ENCODE measurements around the gene ZNF787. TPM values are rescaled to one million over a fixed set of nuclear protein-coding genes. Genes with fewer than 3 reads are reported as not detected.

Gene ZNF787
- total RNA-seq, 1 donor from 2014 or later, result 29.0 TPM

DNA sequence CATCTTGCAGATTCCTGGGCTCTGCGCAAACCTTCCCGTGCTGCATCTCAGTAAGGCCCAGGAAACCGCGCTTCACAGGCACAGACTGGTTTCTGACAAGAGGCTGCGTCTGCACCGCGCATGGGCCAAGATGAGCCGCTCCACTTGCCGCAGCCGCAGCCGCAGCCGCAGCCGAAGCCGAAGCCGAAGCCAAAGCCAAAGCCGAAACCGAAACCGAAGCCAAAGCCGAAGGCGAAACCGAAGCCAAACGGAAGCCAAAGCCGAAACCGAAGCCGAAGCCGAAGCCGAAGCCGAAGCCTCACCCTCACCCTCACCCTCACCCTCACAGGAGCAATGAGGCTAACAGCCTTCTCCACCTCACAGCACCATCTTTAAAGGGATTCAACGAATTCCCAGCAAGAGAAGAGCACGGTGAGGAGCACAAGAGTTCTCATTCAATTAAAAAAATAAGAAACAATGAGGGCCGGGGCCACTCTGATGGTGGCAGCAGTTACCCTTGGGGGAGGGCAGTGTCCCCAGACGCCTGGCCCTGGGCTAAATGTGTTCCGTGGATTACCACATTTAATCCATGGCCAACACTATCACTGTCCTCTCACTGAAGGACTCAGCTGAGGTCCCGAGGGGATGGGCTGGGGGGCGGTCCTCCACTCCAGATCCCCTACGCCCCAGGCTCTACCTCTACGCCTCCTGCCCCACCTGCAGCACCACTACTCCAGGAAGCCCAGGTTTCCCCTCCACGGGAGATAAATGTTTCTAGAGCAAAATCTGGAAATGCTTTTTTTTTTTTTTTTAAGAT lies 29.1 kb downstream of the ZNF787 start:
- DNase-seq (ENCODE audit: low spot score) (no peak), ATAC-seq (no peak)

DNA sequence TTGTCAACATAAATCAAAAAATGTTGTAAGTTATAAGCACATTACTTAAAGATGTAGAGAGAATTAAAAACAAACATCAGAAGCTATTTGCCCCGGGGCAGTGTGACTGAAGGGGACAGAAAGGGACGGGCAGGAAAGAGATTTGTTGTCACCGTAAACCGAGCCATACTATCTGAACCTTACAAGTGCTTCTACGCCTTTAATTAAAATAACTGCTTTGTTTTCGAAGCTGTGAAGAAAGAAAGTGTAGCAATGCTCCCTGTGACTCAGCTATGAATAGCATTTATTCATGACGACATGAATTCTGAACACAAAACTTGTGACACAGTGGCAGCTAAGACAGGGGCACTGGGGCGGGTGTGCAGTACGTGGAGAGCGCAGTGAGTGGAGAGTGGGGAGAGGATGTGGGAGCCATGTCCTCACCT lies 30.0 kb downstream of the ZNF787 start:
- no peak for DNase-seq (ENCODE audit: low spot score)
- ATAC-seq, result no peak

GRCh38 chr19:56089344-56089743 lies 31.8 kb downstream of the ZNF787 start:
- ATAC-seq, result no peak
- DNase-seq (ENCODE audit: low spot score), result no peak

DNA sequence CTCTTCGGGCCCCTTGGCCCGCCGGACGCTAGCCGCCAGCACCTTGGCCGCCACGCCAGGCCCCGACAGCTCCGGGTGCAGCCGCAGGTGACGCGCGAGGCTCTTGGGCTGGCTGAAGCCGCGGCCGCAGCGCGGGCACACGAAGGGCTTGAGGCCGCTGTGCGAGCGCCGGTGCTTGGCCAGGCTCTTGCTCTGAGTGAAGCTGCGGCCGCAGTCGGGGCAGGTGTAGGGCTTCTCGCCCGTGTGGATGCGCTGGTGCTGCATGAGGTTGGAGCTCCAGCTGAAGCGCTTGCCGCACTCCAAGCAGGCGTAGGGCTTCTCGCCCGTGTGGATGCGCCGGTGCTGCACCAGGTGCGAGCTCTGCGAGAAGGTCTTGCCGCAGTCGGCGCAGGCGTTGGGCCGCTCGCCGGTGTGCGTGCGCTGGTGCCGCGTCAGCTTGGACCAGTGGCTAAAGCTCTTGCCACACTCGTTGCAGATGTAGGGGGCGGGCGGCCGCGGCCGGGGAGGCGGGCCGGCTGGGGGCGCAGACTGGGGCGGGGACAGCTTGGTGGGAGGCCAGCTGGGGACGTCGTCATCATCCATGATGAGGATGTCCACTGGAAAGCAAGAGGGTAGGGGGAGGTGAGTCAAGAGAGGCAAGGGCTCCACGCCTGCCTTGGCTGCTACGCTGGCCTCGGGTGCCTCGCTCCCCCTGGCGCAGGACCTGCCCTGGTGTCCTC lies 32.4 kb downstream of the ZNF787 start:
- DNase-seq (ENCODE audit: low spot score), result no peak
- ATAC-seq, result no peak

GRCh38 chr19:56087647-56088496 lies 33.2 kb downstream of the ZNF787 start:
- ATAC-seq (no peak), DNase-seq (ENCODE audit: low spot score) (no peak)

DNA sequence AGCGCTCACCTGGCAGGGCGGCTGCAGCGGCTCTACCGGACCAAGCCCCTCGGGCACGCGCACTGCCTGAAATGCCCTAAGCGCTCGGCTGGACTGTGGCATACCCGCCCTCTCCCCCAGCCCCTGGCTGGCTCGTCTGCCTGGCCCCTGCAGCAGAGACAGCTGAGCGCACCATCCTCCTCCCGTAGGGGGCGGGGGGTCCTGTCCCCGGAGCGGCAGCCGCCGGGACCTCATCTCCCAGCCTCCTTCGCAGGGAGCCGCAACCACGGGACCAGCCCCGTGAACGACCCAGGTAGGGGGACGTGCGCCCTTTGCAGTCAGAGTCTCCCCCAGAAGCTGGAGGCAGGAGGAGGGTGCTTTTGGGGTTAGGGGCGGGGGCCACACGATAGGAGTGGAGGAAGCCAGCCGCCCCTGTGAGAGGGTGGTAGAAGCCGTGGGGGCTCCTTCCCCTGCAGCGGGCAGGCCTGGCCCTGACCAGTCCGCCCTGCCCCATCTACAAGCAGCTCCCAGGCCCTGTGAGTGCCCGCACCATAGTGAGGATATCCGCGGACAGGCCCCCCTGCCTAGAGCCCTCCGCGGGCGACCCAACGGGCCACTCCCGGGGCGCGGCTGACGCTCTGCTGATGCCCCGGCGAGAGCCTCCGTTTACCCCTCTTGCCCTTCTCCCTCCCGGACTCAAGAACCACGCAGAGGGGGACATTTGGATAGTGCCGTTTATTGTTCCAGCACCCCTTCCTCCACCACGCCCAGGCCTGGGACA lies 34.2 kb downstream of the ZNF787 start:
- ATAC-seq (no peak), DNase-seq (ENCODE audit: low spot score) (no peak)

DNA sequence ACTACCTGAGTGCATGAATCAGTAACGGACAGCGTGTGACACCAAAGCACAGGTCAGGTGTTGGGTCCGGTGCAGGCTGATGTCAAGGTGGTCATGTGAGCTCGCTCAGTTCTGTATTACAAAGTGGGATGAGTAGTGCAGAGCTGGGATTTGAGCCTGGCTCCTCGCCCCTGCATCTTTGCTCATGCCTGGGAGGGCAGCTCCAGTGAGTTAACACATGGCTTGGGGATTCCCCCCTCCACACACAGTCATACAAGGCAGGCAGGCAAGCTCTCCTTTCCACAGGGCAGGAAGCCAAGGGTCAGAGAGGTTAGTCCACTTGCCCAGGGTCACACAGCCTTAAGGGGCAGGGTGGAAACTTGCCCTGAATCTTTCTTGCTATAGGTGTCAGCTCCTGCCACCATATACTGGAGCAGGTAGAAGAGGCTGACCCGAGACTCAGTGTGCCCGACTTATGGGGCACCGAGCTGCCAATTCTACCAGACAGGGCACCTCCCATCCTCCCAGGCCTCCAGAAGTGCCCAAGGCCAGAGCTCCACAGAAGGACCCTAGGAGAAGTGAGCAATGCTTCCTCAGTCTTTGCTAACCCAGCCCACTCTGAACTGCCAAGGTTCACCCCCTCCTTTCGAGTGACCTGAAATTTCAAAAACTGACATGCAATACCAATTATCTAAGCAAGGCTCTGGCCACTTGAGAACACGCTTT lies 35.4 kb downstream of the ZNF787 start:
- ATAC-seq, result peak; percentile 18

GRCh38 chr19:56084835-56085536 lies 36.1 kb downstream of the ZNF787 start:
- no peak for DNase-seq (ENCODE audit: low spot score)
- ATAC-seq, result no peak

More for the DNA sequence above, 35.4 kb downstream of the ZNF787 start:
- no peak for DNase-seq (ENCODE audit: low spot score)

- ATAC-seq, result no peak
- DNase-seq (ENCODE audit: low spot score), result no peak
Measured at GRCh38 chr19:56083668-56084067, 37.4 kb downstream of the ZNF787 start.

GRCh38 chr19:56080669-56081401 lies 40.3 kb downstream of the ZNF787 start:
- ATAC-seq (peak; percentile 82), DNase-seq (ENCODE audit: low spot score) (peak; percentile 75)

GRCh38 chr19:56079609-56080008 lies 41.5 kb downstream of the ZNF787 start:
- ATAC-seq (no peak), DNase-seq (ENCODE audit: low spot score) (no peak)

GRCh38 chr19:56076498-56076897 lies 44.6 kb downstream of the ZNF787 start:
- DNase-seq (ENCODE audit: low spot score) (peak; percentile 65), ATAC-seq (peak; percentile 82)

DNA sequence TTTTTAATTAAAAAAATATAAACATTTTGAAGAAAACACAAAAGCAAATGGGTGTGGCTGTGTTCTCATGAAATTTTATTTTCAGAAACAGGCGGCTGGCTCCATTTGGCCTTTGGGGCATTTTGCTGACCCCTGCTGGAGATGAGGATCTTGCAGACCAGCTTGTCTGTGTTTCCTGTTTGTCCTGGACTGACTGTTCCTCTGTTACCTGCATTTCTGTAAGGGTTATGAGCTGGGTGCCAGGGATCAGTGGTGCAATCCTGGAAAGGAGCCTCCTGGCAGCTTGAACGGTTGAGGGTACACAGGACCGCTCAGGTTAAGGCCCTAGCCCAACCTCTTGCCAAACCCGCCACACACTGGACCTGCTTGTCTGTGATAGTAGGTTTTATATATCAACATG lies 49.9 kb downstream of the ZNF787 start:
- DNase-seq (ENCODE audit: low spot score) (peak; percentile 97), ATAC-seq (peak; percentile 89)

DNA sequence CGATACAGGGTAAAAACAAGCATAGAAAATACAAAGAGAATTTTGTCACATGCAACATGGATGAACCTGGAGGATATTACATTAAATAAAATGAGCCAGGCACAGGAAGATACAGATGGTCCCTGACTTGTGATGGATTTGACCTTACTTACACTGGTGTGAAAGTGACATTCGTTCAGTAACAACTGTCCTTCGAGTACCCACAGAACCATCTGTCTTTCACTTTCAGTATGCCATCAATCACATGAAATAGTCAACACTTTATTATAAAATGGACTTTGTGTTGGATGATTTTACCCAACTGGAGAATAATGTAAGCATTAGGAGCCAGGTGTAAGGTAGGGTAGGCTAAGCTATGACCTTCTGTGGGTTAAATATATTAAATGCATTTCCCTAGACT lies 51.5 kb downstream of the ZNF787 start:
- ATAC-seq, result no peak

DNA sequence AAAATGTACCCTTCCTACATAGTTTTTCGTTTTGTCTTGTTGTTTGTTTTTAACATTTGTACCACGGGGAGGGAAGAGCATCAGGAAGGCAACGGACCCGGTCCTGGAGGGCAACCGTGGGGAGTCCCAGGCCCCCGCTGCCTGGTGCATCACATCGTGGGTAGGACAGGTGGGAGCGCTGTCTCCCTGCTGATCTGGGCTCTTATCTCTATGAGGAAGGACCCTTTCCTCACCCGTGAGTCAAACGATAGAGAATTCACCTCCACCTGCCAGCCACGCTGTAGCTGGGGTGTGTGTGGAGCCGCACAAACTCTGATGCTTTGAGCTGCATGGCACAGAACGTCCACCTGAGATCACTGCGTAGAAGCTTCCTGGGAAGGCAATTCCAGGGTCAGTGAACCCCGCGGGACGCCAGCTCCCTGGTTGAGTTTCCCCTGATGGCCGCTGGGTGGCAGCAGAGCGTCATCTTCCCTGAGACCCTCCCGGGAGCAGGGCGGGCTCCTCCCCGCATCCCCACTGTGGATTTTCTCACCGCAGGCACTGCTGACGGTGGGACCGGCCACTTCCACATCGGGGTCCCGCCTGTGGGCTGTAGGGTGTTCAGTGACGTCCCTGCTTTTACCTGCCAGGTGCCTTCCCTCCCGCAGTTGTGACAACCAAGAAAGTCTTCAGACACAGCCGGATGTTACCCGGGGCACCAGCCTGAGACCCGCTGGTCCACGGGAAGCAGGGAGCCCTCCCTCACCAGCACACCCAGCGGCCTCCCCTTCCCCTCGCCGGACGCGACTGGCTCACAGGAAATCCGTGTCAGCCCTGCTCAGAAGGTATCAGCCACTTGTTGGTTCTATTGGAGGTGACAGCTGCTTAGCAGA lies 54.7 kb downstream of the ZNF787 start:
- DNase-seq (ENCODE audit: low spot score), result peak; percentile 81
- peak; percentile 94 for ATAC-seq

More for the DNA sequence above, 51.5 kb downstream of the ZNF787 start:
- DNase-seq (ENCODE audit: low spot score), result no peak

DNA sequence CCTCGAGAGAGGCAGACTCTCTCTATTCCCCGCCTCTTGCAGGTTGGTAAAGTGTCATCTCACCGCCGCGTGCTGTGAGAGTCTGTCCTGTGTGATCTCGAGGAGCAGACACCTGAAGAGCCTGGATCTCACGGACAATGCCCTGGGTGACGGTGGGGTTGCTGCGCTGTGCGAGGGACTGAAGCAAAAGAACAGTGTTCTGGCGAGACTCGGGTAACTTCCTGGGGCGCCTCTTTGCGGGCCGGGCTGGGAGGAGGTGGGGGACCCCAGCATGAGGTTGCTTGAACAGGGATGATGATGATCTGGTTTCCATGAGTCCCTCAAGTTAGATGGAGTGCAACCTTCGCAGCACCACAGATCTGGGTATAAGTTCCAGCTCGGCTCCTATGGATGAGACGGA lies 67.5 kb downstream of the ZNF787 start:
- no peak for ATAC-seq

More for the DNA sequence above, 67.5 kb downstream of the ZNF787 start:
- no peak for DNase-seq (ENCODE audit: low spot score)
